Keratinocyte (primary cell): ENCODE data around the gene SLC15A3. TPM values are rescaled to one million over a fixed set of nuclear protein-coding genes. Genes with fewer than 3 reads are reported as not detected.

ENCODE experiments used
- DNase-seq: peaks from one replicate; pipeline ENCODE4 v3.0.0-alpha.2; 2011; ENCODE audit warnings: low read depth, missing footprints, low spot score
- FAIRE-seq: peaks from 2 replicates; lab custom pipeline; 2011; peaks lifted over from hg19 to GRCh38; lab: Jason Lieb, UNC
- H2AFZ ChIP-seq: 2 replicates; pipeline ENCODE4 v1.6.0; 2012; ENCODE audit warnings: low read length, control low read depth, inconsistent platforms; ENCODE audit not compliant: control insufficient read depth
- H3K27ac ChIP-seq: 2 replicates; pipeline ENCODE4 v1.5.1; 2011; ENCODE audit warnings: low read length; ENCODE audit not compliant: control insufficient read depth, insufficient read depth
- H3K27me3 ChIP-seq: 3 replicates; pipeline ENCODE4 v1.6.0; 2011; ENCODE audit warnings: low read length; ENCODE audit not compliant: control insufficient read depth, insufficient read depth; ENCODE audit errors: extremely low read depth
- H3K36me3 ChIP-seq, 2 experiments: 2 replicates in 1 of 2; 3 replicates in 1 of 2; pipeline ENCODE4 v1.5.1; 2011; ENCODE audit warnings: low read length in 2 of 2, mild to moderate bottlenecking in 1 of 2; ENCODE audit not compliant: control insufficient read depth in 2 of 2, insufficient read depth in 2 of 2; ENCODE audit errors: extremely low read depth in 1 of 2
- H3K4me1 ChIP-seq: 3 replicates; pipeline ENCODE4 v1.5.1; 2011; ENCODE audit warnings: low read length; ENCODE audit not compliant: control insufficient read depth, insufficient read depth; ENCODE audit errors: extremely low read depth
- H3K4me2 ChIP-seq: 3 replicates; pipeline ENCODE4 v1.6.0; 2011; ENCODE audit warnings: low read depth, low read length; ENCODE audit not compliant: control insufficient read depth, insufficient read depth; ENCODE audit errors: extremely low read depth
- H3K4me3 ChIP-seq, 3 experiments: fragments of 200-600 bp in 1 of 3; sonication (generic) in 1 of 3; 2 replicates in 2 of 3; 3 replicates in 1 of 3; pipeline ENCODE4 v1.5.1; 2011 to 2016; ENCODE audit warnings: low read length in 3 of 3, mild to moderate bottlenecking in 3 of 3, control low read depth in 2 of 3, inconsistent platforms in 1 of 3, low read depth in 1 of 3, mixed read lengths in 1 of 3, mixed run types in 1 of 3, moderate library complexity in 1 of 3; ENCODE audit not compliant: control insufficient read depth in 2 of 3, insufficient read depth in 2 of 3; ENCODE audit errors: extremely low read depth in 1 of 3
- H3K79me2 ChIP-seq: 2 replicates; pipeline ENCODE4 v1.6.0; 2012; ENCODE audit warnings: low read length; ENCODE audit not compliant: control insufficient read depth, insufficient read depth
- H3K9ac ChIP-seq: 3 replicates; pipeline ENCODE4 v1.6.0; 2011; ENCODE audit warnings: low read length; ENCODE audit not compliant: control insufficient read depth, insufficient read depth; ENCODE audit errors: extremely low read depth
- H3K9me1 ChIP-seq: 3 replicates; pipeline ENCODE4 v1.6.0; 2011; ENCODE audit warnings: low read length; ENCODE audit not compliant: control insufficient read depth, insufficient read depth; ENCODE audit errors: extremely low read depth
- H3K9me3 ChIP-seq: 2 replicates; pipeline ENCODE4 v1.5.1; 2012; ENCODE audit warnings: low read depth, low read length; ENCODE audit not compliant: control insufficient read depth
- H4K20me1 ChIP-seq: 3 replicates; pipeline ENCODE4 v1.6.0; 2011; ENCODE audit warnings: low read length; ENCODE audit not compliant: control insufficient read depth, insufficient read depth; ENCODE audit errors: extremely low read depth
- EZH2 ChIP-seq: IDR thresholded peaks from one replicate; pipeline ENCODE4 v1.6.1; 2012; ENCODE audit warnings: inconsistent platforms, mild to moderate bottlenecking, low read length, moderate library complexity
- dilution Hi-C: fragments of 300-500 bp; cut with MboI; formaldehyde crosslinking; loops from one replicate; pipeline ENCODE4 v1.7.0; 2020; ENCODE audit warnings: low sequenced_read_pairs; ENCODE audit not compliant: extremely low pct_ligation_motif_present
- polyA plus RNA-seq, 5 experiments: library from polyadenylated mRNA; depleted of rRNA in 3 of 5; stranded (reverse) in 3 of 5; stranded (forward) in 1 of 5; unstranded in 1 of 5; fragments of >200 nt; gene quantifications; 1 replicate in 1 of 5; 2 replicates in 3 of 5; 3 replicates in 1 of 5; pipeline versions ENCODE4 v1.2.1 to v1.2.3, GENCODE V29; 2011 to 2012; ENCODE audit warnings: missing spikeins in 2 of 5, low read depth in 1 of 5, low replicate concordance in 1 of 5
- TF ChIP-seq, protein P1 (sequence below), 3 experiments: IDR thresholded peaks in 1 of 3; conservative IDR thresholded peaks in 1 of 3; optimal IDR thresholded peaks in 1 of 3; 2 replicates in 2 of 3; 3 replicates in 1 of 3; pipeline versions ENCODE3 to v1.5.1; 2011; ENCODE audit warnings: low read length in 3 of 3, mild to moderate bottlenecking in 3 of 3, moderate library complexity in 2 of 3, control low read depth in 1 of 3, inconsistent platforms in 1 of 3; ENCODE audit not compliant: insufficient read depth in 2 of 3; ENCODE audit errors: extremely low read depth in 1 of 3

SLC15A3 gene
- polyA plus RNA-seq, 1 donor (not counting 4 experiments of a cell fraction or from before 2014, with no cell fraction given): 1.0 TPM

DNA sequence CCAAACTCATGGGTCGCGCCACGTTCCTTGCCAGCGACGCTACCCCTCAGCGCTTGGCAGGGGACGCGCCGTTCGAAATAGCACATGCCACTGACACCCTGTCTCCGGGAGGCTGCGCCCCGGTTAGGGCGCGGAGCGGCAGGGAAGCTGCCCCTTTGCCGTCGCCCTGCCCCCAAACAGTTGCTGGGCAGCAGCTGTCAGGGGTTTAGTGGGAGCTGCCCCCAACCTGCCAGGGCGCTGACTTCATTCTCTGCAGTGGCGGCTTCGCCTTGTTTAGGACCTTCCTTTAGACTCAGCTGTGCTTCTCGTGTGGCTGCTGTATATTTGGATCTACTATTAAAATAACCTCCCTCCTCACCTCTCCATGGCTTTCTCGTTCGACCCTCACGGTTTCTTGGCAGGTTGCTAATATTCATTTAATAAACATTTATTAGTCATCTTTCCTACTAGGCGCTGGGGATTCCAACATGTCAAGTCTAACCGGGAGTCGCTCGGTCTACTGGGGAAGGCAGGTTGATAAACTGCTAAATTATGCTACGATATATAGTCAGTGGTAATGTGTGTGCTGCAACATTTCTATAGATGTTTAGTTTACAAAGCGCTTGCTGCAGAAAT lies 37.2 kb downstream of the SLC15A3 start:
- Histone ChIP-seq H3K4me1 (peaks cover 52% of the 10 kb centered on the region), H3K27me3 (no peaks in the 10 kb centered on the region), H2AFZ (peak overlapping the region; percentile 83), H4K20me1 (peaks cover 2% of the 10 kb centered on the region), H3K79me2 (peaks cover 35% of the 10 kb centered on the region), H3K4me3 (peak overlapping the region; percentile 65 to 85 (median 75)), H3K4me2 (peak overlapping the region; percentile 71), H3K9me3 (no peaks in the 10 kb centered on the region), H3K27ac (peak overlapping the region; percentile 81), H3K36me3 (peaks cover 0 to 5% of the 10 kb centered on the region in 2 experiments), H3K9ac (peak overlapping the region; percentile 77), H3K9me1 (peaks cover 4% of the 10 kb centered on the region)
- dilution Hi-C loops: no loop called here
- no peak for DNase-seq
- no peak for TF ChIP-seq EZH2
- TF ChIP-seq, protein P1, sequence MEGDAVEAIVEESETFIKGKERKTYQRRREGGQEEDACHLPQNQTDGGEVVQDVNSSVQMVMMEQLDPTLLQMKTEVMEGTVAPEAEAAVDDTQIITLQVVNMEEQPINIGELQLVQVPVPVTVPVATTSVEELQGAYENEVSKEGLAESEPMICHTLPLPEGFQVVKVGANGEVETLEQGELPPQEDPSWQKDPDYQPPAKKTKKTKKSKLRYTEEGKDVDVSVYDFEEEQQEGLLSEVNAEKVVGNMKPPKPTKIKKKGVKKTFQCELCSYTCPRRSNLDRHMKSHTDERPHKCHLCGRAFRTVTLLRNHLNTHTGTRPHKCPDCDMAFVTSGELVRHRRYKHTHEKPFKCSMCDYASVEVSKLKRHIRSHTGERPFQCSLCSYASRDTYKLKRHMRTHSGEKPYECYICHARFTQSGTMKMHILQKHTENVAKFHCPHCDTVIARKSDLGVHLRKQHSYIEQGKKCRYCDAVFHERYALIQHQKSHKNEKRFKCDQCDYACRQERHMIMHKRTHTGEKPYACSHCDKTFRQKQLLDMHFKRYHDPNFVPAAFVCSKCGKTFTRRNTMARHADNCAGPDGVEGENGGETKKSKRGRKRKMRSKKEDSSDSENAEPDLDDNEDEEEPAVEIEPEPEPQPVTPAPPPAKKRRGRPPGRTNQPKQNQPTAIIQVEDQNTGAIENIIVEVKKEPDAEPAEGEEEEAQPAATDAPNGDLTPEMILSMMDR (optimal IDR thresholded peaks at IDR 0.05 in 1 of 3, IDR thresholded peaks at IDR 0.05 in 1 of 3, conservative IDR thresholded peaks at IDR 0.05 in 1 of 3; ENCODE audit: extremely low read depth in 1 of 3, insufficient read depth in 2 of 3, low read length in 3 of 3): no peak
- no peak for FAIRE-seq

DNA sequence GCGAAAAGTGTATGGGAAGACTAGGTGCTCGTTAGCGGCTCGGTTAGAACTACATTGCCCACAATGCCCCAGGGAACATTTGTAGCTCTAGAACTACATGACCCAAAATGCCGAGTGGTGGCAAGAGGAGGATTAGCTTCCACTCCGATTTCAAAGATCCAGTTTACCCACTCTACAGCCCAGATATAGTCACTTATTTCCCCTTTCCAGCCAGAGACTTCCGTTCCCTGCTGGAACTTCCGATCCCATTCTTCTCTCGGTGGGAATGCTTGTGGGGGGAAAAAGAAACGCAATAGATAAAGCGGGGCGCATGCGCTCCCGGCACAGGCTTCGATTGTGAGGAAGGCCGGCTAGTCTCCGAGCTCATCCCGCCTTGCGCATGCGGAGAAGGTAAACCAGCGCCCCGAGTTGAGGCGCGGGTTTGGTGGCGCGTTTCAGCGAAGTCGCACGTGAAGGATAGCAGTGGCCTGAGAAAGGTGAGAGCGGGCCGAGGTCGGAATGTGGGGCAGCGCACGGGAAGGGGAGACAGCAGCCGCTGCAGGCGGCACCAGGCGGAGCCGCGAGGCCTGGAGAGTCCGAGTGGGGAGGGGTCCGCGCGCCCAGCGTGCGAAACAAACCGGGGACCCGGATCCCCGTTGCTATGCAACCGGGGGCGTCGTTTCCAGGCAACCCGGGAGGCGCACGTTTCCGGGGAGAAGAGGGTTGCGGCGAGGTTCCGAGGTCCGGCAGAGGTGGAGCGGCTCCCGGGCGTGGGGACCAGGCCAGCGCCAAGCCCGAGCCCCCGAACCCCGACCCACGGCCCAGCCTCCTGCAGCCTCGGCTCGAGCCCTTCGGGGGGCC lies 38.0 kb downstream of the SLC15A3 start, which contains the start of gene TMEM109:
Gene TMEM109, plus strand, starts transcription at position 366 of the 840 bp plus-strand sequence. CDS start 5,536 bp downstream, outside the sequence.
- H3K9ac ChIP-seq: peak within 1 kb of the TSS; percentile 77
- H4K20me1 ChIP-seq: no peaks in the 10 kb centered on the region
- H3K79me2 ChIP-seq: peaks cover 30% of the 10 kb centered on the region
- no peak for TF ChIP-seq EZH2
- TF ChIP-seq, protein P1 (optimal IDR thresholded peaks at IDR 0.05 in 1 of 3, IDR thresholded peaks at IDR 0.05 in 1 of 3, conservative IDR thresholded peaks at IDR 0.05 in 1 of 3; ENCODE audit: extremely low read depth in 1 of 3, insufficient read depth in 2 of 3, low read length in 3 of 3): no peak
- H2AFZ ChIP-seq: peak within 1 kb of the TSS; percentile 83
- peaks cover 45% of the 10 kb centered on the region for H3K4me1 ChIP-seq
- dilution Hi-C loops: no loop called here
- no peaks in the 10 kb centered on the region for H3K27me3 ChIP-seq
- peaks cover 2% of the 10 kb centered on the region for H3K9me1 ChIP-seq
- peak within 1 kb of the TSS; percentile 71 for H3K4me2 ChIP-seq
- no peaks in the 10 kb centered on the region for H3K9me3 ChIP-seq
- no peaks in the 10 kb centered on the region for H3K36me3 ChIP-seq
- H3K4me3 ChIP-seq: peak within 1 kb of the TSS; percentile 65 to 85 (median 75)
- H3K27ac ChIP-seq: peak within 1 kb of the TSS; percentile 81
- no peak for DNase-seq
- peak; percentile 62 for FAIRE-seq
